Measurements from ENCODE around the gene ATF5. TPM values are rescaled to one million over a fixed set of nuclear protein-coding genes. Genes with fewer than 3 reads are reported as not detected.
A peak's percentile ranks its signal among the peaks of the same experiment; 100 is the strongest.

ATF5 gene
- polyA plus RNA-seq, 3 donors from 2014 or later, result 1.2 to 3.1 (median 2.8) TPM

DNA sequence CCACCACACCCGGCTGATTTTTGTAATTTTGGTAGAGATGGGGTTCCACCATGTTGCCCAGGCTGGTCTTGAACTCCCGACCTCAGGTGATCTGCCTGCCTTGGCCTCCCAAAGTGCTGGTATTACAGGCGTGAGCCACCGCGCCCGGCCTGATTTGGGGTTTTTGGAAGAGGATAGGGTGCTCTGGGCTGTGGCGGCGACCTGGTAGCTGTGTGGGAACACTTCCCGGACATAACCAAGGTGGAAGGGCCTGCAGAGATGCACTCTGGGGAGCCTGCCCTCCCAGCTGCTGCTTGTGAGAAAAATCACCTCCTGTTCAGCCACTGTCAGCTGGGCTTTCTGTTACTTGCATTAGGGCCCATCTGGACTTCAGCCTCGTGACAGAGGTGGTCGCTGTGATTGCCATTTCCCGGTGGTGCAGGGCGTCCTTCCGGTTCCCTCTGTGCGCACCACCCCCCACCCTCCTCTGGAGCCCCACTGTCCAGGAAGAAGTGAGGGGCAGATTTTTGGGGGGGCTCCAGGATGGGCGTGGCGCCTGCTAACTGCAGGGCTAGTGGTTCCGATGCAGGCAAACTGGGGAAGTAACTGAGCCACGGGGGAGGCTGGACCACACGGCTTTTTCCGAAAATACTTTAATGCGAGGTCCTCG lies 39.8 kb upstream of the ATF5 start:
- Mint-ChIP-seq H3K4me1 (peaks cover 0 to 13% of the 10 kb centered on the region in 2 donors), H3K27ac (no peak overlapping the region), H3K9me3 (peaks cover 0 to 3% (median 0%) of the 10 kb centered on the region in 6 donors), H3K36me3 (peaks cover 0 to 11% (median 9%) of the 10 kb centered on the region in 3 donors), H3K27me3 (ENCODE audit: low read depth in 3 of 3) (peaks cover 0 to 7% (median 2%) of the 10 kb centered on the region in 3 donors), H3K4me3 (peak overlapping the region in 2 of 5 donors; percentile 24 to 35)
- DNase-seq, result no peak

DNA sequence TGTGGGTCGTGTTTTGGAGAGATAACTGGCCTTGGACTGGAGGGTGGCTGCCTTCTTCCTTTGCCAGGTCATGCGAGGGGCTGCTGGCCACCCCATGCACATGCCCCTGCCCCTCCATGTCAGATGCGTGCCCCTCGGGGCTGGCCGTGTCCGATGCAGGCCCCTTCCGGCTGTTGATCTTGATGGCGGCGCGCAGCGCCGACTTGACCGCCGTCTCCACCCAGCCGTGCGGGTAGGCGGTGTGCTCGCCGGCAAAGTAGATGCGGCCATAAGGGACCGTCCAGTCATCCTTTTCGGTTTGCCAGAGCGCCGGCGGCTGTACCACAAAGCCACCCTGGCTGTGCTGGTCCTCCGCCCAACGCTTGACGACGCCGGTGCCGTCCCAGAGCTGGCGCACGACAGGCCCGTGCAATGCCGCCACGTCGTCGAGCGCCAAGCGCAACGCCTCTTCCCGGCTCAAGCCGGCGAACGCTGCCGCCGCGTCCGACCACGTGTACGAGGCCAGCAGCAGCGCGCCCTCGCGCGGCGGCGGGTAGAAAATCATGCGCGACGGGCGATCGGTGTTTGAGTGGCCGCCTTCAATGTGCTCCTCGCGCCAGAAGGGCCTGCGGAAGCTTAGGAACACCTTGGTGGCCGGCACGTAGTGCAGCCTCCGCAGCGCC lies 39.2 kb upstream of the ATF5 start:
- Mint-ChIP-seq H3K36me3 (peaks cover 0 to 5% (median 5%) of the 10 kb centered on the region in 3 donors), H3K4me1 (peaks cover 0 to 13% of the 10 kb centered on the region in 2 donors), H3K9me3 (peaks cover 0 to 3% (median 0%) of the 10 kb centered on the region in 6 donors), H3K27ac (peak overlapping the region in 1 of 6 donors; percentile 35), H3K27me3 (ENCODE audit: low read depth in 3 of 3) (peaks cover 0 to 7% (median 0%) of the 10 kb centered on the region in 3 donors), H3K4me3 (peak overlapping the region; percentile 70 to 83 (median 77))
- DNase-seq, result peak; percentile 71 to 75 (median 74)

DNA sequence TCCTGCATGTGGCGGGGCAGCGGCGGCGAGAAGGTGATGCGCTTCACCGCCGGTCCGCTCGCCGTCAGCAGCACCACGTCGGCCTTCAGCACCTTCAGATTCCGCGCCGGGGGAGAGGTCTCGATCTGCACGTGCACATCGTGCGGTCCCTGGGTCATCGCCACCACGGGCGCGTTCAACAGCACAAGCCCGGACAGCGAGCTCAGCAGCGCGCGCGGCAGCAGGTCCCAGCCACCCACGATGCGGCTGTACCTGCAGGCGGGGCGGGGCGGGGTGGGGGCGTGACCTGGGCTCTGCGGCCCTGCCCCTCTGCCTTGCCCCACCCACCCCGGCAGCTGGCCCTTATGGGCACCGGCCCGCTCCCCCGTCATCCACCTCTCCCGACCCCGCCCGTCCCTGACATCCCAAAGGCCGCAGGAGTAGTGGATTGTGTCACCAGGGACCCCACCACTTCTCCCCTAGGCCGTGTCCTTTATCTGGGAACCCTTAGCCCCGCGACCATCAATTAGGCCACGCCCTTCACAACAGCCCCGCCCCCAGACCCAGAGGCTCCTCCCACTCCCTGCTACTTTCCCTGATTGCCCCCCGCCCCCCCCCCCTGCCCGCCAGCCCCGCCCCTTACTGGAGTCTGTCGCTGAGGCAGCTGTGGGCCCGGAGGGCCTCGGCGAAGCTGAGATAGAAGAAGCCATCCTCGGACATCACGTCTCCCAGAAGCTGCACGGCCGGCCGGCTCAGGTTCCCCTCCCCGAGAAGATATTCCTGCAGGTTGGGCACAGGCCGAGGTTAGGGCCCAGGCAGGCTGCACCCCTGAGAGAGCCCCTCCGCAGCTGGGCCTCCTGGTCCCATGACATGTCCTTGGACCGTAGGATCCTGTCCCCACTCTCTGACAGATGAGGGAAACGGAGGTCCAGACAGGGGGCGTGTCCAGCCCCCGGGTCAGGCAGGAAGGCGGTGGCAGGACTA lies 38.4 kb upstream of the ATF5 start:
- peaks cover 0 to 15% of the 10 kb centered on the region in 2 donors for H3K4me1 Mint-ChIP-seq
- peak in 1 of 3 donors; percentile 30 for DNase-seq
- peaks cover 0 to 3% (median 0%) of the 10 kb centered on the region in 6 donors for H3K9me3 Mint-ChIP-seq
- peaks cover 0 to 5% (median 0%) of the 10 kb centered on the region in 3 donors for H3K27me3 Mint-ChIP-seq (ENCODE audit: low read depth in 3 of 3)
- peaks cover 0 to 3% (median 0%) of the 10 kb centered on the region in 3 donors for H3K36me3 Mint-ChIP-seq
- peak overlapping the region in 1 of 6 donors; percentile 35 for H3K27ac Mint-ChIP-seq
- H3K4me3 Mint-ChIP-seq, result peak overlapping the region; percentile 70 to 83 (median 77)

DNA sequence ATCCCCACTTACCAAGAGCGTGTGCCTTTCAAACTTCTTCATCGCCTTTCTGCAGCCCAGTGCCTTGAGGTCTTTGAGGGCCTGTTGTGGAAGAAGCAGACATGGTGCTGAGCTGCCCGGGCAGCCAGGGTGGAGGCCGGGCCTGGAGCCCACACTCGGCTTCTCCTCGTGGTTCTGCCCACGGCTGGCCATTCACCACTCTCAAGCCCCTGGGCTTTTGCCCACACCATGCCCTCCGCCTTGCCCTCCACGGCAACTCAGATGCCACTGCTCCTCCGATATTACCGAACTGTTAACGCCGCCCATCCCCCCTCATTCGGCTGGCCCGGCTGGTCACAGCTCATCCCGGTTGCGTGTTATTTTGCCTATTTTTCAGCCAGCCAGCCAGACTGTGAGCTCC lies 37.6 kb upstream of the ATF5 start:
- Mint-ChIP-seq H3K4me3 (no peak overlapping the region), H3K4me1 (peaks cover 1 to 16% of the 10 kb centered on the region in 2 donors), H3K9me3 (peaks cover 0 to 3% (median 0%) of the 10 kb centered on the region in 6 donors), H3K27me3 (ENCODE audit: low read depth in 3 of 3) (peaks cover 0 to 5% (median 0%) of the 10 kb centered on the region in 3 donors), H3K36me3 (peaks cover 0 to 3% (median 0%) of the 10 kb centered on the region in 3 donors), H3K27ac (no peak overlapping the region)
- no peak for DNase-seq

DNA sequence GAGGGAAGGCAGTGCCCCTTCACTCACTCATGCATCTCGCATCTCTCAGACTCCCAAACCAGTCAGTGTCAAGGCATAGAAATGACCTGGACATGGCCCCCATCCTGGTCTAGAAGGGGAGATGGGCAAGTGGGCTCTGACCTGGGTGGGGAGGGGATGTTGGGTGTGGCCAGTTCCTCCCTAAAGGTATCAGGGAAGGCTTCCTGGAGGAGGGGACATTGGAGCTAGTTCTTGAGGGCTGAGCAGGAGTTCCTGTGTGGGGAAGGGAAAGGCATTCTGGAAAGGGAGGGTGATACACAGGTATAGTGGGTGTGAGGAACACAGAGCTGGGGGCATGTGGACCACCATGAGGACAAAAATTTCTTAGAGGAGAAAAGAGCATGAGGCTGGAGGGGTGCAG lies 36.3 kb upstream of the ATF5 start:
- H3K4me3 Mint-ChIP-seq, result peak overlapping the region in 1 of 5 donors; percentile 54
- peaks cover 14 to 30% of the 10 kb centered on the region in 2 donors for H3K4me1 Mint-ChIP-seq
- H3K9me3 Mint-ChIP-seq, result peaks cover 0 to 3% (median 0%) of the 10 kb centered on the region in 6 donors
- H3K36me3 Mint-ChIP-seq, result peaks cover 0 to 3% (median 0%) of the 10 kb centered on the region in 3 donors
- no peak for DNase-seq
- peak overlapping the region in 5 of 6 donors; percentile 14 to 61 (median 41) for H3K27ac Mint-ChIP-seq
- H3K27me3 Mint-ChIP-seq (ENCODE audit: low read depth in 3 of 3), result peaks cover 0 to 17% (median 1%) of the 10 kb centered on the region in 3 donors

DNA sequence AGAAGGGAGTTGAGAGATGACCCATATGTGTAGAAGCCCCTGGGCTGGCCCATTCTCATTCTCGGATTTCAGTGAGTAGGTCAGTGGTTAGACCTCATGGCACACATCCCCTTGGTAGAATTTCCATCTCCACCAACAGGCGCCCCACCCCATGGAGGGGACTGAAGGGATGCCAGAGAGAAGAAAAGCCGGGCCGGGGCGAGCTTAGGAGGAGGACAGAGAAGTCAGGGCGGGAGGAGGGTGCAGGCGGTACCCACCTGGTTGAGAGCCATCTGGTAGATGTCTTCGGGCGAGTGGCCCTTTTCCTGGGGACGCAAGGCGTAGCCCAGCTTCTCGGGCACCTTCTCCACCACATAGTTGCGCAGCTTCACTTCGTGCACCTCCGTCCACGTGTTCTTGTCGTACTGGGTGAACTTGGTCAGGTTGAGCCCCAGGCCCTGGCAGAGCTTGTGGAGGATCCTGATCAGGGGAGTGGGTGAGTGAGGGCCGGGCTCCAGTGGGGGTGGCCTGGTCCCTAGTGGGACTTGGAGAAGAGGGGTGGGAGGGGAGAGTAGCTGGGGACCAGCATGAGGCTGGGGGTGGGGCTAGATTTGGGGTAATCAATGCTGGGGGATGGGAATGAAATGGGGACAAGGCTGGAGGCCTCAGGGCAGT lies 34.9 kb upstream of the ATF5 start:
- no peak overlapping the region for H3K4me3 Mint-ChIP-seq
- H3K9me3 Mint-ChIP-seq, result peaks cover 0 to 3% (median 0%) of the 10 kb centered on the region in 6 donors
- DNase-seq, result no peak
- peaks cover 0 to 18% (median 3%) of the 10 kb centered on the region in 3 donors for H3K27me3 Mint-ChIP-seq (ENCODE audit: low read depth in 3 of 3)
- peaks cover 0 to 3% (median 0%) of the 10 kb centered on the region in 3 donors for H3K36me3 Mint-ChIP-seq
- H3K27ac Mint-ChIP-seq, result peak overlapping the region in 1 of 6 donors; percentile 17
- H3K4me1 Mint-ChIP-seq, result peaks cover 18 to 32% of the 10 kb centered on the region in 2 donors

DNA sequence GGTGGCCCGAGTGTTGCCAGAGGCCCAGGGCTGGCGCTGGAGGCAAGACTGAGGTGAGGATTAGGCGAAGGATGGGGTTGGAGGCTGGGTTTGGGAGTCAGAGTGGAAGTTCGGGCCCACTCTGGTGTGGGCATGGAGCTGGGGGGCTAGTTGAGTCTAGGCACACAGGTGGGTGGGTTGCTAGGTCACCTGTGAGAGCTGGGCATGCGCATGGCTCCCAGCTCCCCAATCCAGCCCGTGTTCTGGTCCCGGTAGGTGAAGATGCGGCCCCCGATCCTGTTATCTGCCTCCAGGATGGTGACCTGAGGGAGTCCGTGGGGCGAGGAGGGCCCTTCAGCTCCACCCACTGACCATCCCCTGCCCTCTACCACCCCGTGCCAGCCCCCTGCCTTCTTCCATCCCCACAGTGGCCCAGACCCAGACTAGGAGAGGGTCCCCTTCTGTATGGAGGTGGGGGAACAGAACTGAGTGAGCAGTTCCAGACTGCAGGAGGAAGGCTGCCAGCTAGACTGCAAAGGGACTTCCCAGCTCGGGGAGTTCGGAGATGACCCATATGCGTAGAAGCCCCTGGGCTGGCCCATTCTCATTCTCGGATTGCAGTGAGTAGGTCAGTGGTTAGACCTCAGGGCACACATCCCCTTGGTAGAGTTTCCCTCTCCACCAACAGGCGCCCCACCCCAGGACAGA lies 34.0 kb upstream of the ATF5 start:
- Mint-ChIP-seq H3K4me1 (peaks cover 18 to 28% of the 10 kb centered on the region in 2 donors), H3K4me3 (no peak overlapping the region), H3K36me3 (peaks cover 0 to 3% (median 0%) of the 10 kb centered on the region in 3 donors), H3K27ac (peak overlapping the region in 1 of 6 donors; percentile 66), H3K9me3 (peaks cover 0 to 3% (median 0%) of the 10 kb centered on the region in 6 donors), H3K27me3 (ENCODE audit: low read depth in 3 of 3) (peaks cover 3 to 18% (median 3%) of the 10 kb centered on the region in 3 donors)
- no peak for DNase-seq

DNA sequence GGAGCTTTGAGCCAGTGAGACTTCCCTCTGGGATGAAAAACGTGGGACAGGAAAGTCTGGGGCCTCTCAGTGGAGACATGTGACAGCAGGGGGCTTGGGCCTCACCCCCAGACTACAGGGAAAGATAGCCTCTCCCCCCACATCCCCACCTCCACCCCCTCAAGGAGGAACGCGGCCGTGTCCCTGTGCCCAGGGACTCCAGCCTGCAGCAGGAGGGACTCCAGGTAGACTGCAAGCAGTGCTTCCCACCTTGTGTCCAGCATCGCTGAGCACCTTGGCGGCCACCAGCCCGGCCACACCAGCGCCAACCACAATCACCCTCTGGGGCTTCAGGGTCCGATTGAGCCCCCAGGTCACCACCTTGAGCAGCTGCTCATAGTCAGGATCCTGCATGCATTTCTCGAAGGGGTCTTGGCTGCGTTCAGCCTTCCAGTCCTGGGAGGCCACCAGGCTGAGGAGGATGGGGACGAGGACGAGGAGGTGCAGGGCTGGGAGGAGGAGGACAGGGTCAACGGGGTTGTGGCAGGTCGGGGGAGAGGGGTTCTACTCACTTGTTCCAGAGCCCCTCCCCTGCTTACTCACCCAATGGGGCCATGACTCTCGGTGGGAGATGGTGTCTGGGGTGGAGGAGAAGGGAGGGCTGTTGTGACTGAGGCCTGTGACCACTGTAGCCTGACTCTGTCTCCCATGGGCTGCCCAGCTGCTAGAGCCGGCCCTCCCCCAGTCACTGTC lies 33.3 kb upstream of the ATF5 start:
- peaks cover 0 to 1% (median 0%) of the 10 kb centered on the region in 6 donors for H3K9me3 Mint-ChIP-seq
- peaks cover 0 to 3% (median 0%) of the 10 kb centered on the region in 3 donors for H3K36me3 Mint-ChIP-seq
- peak overlapping the region in 1 of 5 donors; percentile 8 for H3K4me3 Mint-ChIP-seq
- DNase-seq, result no peak
- H3K27ac Mint-ChIP-seq, result peak overlapping the region in 4 of 6 donors; percentile 85 to 96 (median 90)
- H3K27me3 Mint-ChIP-seq (ENCODE audit: low read depth in 3 of 3), result peaks cover 3 to 18% (median 3%) of the 10 kb centered on the region in 3 donors
- peaks cover 18 to 25% of the 10 kb centered on the region in 2 donors for H3K4me1 Mint-ChIP-seq

DNA sequence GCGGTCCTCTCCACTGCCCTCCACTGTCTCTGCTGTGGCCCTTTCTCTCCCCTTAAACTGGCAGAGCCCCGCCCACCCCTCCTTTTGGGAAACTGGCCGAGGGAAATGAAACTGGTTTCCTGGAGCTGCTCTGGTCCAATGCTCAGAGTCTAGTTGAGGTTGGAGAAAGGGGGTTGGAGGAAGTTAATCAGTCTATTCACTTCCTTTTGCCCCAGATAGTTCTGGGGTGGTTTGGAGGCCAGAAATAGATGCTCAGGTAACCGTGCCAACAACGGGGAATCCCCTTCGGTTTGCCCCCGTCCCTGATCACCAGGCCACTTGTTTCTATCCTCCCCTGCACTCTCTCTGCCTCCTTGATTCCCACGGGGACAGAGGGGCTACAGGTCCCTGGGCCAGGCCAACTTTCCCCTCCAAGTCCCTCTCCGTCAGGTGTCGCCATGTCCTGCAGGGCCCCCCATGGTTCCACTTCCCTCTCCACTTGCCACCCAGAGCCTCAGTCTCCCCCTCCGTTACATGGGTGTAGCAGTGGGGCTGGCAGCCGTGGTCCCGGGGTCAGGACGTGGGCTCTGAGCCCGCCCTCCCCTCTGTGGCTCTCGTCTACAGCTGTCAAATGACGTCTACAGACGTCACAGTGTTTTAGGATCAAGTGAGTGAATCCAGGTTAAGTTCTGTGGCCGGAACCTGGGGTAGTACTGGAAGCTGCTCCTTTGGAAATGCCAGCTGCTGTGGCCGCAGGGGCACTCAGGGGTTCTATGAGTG lies 32.0 kb upstream of the ATF5 start, which contains the start of gene IL4I1:
TSS of gene IL4I1 (minus strand) at position 25 of the 759 bp plus-strand sequence. CDS start 727 bp downstream, outside the sequence.
- peaks cover 3 to 14% (median 3%) of the 10 kb centered on the region in 3 donors for H3K27me3 Mint-ChIP-seq (ENCODE audit: low read depth in 3 of 3)
- peak within 1 kb of the TSS; percentile 62 to 89 (median 74) for H3K4me3 Mint-ChIP-seq
- H3K9me3 Mint-ChIP-seq, result peaks cover 0 to 1% (median 0%) of the 10 kb centered on the region in 6 donors
- H3K4me1 Mint-ChIP-seq, result peaks cover 18 to 23% of the 10 kb centered on the region in 2 donors
- peak; percentile 55 to 63 (median 57) for DNase-seq
- peak within 1 kb of the TSS; percentile 85 to 96 (median 90) for H3K27ac Mint-ChIP-seq
- peaks cover 0 to 3% (median 0%) of the 10 kb centered on the region in 3 donors for H3K36me3 Mint-ChIP-seq

DNA sequence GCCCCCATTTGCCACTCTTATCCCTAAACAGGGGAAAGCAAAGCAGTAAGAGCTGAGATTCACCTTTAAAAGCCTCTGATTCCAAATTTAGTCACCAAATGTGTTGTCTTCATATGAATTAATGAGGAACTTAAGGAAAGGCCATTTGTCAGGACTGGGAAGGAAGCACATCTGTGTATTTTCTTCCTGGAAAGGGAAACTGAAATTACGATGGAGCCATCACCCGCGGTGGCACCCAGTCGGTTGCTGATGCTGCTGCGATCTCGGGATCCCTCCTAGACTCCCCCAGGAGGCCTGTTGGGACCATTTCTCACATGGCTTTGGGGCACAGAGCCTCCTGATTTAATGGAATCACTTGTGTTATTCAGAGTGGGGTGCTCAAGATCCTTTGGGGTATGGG lies 24.9 kb upstream of the ATF5 start:
- no peak overlapping the region for H3K27ac Mint-ChIP-seq
- no peaks in the 10 kb centered on the region for H3K9me3 Mint-ChIP-seq
- H3K4me3 Mint-ChIP-seq, result no peak overlapping the region
- peaks cover 0 to 4% (median 2%) of the 10 kb centered on the region in 3 donors for H3K36me3 Mint-ChIP-seq
- H3K27me3 Mint-ChIP-seq (ENCODE audit: low read depth in 3 of 3), result peaks cover 0 to 3% (median 0%) of the 10 kb centered on the region in 3 donors
- no peak for DNase-seq
- H3K4me1 Mint-ChIP-seq, result peaks cover 4 to 6% of the 10 kb centered on the region in 2 donors
